Measurements from ENCODE around the gene EPHA1.
A peak's percentile ranks its signal among the peaks of the same experiment; 100 is the strongest.

Gene EPHA1

DNA sequence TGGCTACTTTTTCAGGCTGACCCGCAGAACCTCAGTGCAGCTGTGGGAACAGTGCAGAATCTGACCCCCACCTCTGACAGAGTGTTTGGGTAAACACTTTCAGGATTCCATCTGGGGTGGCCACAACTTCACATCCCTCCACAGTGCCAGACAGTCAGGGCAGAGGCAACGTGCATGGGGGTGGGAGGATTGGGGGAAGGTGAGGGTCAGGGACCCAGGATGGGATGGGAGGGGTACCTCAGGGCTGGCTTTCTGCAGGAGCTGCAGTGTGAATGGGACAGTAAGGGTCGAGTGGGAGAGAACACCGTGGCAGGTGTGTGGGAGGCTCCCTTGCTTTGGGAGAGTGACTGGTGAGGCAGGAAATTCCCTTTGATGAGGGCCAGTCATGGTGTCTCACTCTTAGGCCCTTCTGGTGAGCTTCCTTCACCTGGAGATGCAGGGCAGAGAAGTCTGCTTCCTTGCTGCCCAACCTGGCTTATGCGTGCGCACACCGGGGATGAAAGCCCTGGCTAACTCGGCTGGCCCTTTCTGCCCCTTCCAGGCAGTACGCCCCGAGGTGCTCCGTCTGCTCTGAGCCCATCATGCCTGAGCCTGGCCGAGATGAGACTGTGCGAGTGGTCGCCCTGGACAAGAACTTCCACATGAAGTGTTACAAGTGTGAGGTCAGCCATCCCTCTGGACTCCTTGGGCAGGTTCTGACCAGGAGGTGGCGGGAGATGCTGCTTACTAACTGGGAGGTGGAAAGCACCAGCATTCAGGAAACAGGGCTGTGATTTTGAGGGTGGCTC, 19.1 kb downstream of the EPHA1 start:
- no peak for DNase-seq (ENCODE audit: low read depth in 2 of 2)

DNA sequence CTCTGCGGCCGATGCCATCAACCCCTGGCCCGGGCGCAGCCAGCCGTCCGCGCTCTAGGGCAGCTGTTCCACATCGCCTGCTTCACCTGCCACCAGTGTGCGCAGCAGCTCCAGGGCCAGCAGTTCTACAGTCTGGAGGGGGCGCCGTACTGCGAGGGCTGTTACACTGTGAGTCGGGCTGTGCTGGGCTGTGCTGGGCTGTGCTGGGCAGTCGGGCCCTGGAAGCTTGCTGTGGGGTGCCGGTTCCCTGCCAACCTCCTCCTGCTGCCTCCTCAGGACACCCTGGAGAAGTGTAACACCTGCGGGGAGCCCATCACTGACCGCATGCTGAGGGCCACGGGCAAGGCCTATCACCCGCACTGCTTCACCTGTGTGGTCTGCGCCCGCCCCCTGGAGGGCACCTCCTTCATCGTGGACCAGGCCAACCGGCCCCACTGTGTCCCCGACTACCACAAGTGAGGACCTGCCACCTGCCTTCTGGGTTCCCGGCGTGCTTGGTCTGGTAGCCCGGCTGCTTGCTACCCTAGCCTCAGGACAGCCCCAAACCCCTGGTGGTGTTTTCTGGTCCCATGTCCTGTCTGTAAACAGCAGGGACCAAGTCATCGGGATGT, 20.1 kb downstream of the EPHA1 start:
- no peak for DNase-seq (ENCODE audit: low read depth in 2 of 2)

DNA sequence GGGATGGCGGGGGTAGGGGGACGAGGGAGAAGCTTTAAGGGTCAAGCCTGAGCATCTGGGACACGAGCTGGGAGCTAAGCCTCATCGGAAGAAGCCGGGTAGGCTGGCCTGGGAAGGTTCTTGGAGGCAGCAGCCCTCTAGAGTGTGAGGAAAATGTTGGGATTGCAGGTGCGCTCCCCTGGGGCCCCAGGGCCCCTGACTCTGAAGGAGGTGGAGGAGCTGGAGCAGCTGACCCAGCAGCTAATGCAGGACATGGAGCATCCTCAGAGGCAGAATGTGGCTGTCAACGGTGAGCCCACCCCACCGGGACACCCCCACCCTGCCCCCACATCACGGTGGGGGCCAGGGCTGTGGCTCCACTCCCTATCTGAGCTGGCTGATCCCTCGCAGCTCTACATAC, 20.6 kb downstream of the EPHA1 start:
- DNase-seq (ENCODE audit: low read depth in 2 of 2): no peak

DNA sequence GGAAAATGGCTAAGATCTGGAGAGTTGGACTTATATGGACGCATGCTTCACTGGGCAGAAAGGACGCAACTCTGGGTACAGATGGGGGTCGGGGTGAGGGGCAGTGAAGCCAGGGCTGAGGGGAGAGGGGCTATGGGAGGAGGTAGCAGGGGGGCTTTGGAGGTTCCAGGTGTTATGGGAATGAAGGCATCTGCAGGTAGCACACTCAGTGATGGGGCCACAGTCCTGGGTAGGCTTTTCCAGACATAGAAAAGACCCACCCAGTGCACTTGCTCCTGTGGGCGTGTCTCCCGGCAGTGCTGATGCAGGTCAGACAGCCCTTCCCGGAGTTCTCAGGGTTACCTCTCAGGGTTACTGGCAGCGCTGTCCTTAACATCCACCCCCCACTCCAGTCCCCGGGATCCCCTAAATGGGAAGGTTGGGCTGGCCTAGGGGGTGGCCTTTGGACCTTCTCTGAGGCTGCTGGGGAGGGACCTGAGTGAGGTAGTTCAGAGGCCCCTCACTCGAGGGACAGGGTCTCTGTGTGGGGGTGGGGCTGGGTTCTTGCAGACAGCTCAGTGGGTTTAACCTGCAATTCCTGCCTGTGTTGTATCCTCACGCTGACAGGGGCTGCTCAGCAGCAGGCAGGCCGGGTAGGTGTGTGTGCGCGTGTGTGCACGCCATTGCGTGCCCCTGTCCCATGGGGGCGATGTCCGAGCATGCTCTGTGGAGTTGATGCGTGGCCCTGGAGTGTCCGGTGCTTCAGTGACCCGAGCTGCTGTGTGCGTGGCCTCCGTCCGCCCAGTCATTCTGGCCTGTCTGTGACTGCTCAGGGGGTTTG, 21.3 kb downstream of the EPHA1 start:
- no peak for DNase-seq (ENCODE audit: low read depth in 2 of 2)

DNA sequence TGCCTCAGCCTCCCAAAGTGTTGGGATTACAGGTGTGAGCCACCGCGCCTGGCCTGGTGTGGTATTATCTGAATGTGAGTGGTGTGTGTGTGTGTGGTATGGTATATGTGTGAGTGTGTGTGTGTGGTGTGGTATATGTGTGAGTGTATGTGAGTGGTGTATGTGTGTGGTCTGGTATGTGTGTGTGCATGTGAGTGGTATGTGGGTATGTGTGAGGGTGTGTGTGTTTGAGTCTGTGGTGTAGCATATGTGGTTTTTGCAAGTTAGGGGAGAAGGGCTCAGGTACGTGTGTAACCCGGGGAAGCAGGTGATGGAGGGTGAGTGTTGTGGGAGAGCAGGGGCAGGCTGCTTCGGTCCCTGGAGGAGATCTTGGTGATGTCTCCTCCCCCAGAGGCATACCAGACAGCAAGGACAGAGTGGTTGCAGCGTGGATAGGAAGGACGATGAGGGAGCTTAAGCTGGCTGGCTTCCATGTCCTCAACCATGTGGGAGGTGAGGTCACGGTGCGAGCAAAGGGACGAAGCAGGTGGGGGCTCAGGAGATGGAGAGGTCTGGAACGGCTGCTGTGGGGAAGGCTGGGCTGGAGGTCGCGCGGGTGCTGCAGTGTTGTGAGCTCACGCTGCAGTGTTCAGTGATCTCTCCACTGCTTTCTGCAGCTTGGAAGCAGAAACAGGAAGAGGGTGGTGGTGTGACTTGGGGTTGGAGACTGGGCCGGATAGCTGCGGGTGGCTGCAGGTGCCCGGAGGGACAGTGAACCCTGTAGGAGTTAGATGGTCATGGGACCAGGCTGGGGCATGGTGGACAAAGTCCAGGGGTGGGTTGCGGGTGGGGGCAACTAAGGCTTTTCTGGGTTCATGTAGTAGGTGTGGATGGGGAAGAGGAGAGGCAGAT, 22.5 kb downstream of the EPHA1 start:
- no peak for DNase-seq (ENCODE audit: low read depth in 2 of 2)

DNA sequence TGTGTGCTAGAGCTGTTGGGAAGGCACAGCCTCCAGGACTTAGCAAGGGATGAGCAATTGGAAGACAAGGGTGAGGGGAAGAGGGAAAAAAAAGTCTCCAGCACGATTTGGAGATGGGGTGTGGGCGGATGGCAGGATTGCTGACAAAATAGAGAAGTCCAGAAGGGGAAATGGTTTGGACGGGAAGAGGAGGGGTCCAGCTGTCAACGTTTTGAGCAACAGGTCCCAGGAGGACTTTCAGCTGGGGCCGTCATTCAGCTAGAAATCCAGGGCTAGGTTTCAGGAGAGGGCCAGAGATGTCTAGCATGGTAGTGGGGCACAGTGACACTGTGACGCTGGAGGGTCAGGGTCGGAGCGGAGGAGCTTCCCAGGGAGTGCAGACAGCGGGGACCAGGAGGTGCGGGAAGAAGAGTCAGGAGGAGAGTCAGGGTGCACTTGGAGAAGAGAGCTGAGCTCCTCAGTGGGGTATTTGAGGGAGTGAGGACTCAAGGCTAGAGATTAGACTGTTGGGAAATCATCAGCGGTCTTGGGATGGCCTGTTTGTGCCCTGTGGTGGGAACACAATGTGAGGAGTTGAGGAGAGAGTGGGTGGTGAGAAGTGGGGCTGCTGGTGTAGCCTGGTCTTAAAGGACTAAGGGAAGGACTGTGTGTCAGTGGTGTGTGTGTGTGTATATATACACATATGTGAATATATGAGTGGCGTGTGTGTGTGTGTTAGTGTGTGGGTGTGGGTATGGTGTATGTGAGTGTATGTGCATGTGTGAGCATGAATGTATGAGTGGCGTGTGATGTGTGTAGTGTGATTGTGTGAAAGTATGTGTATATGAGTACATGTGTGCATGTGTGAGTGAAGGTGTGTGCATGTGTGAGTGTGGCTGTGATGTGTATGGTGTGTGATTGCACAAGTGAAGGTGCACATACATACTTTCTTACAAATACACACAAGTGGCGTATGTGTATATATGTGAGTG, 23.7 kb downstream of the EPHA1 start:
- DNase-seq (ENCODE audit: low read depth in 2 of 2): no peak

DNA sequence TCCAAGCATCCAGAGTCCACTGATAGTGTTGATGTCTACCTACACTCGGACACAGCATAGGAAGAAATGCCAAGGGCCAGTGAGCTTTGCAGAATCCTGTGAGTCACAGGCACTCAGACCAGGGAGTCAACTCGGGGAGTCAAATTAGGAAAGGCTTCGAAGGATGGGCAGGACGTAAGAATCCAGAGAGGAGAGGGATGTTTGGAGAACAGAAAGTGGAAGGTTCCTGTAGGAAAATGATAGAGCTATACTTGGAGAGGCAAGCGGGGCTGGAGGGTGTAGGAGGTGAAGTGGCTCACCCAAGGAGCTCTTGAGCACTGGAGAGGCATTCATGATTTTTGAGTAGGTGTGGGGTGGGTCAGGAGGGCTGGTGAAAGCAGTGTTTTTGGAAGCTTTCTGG, 24.5 kb downstream of the EPHA1 start:
- DNase-seq (ENCODE audit: low read depth in 2 of 2): no peak

DNA sequence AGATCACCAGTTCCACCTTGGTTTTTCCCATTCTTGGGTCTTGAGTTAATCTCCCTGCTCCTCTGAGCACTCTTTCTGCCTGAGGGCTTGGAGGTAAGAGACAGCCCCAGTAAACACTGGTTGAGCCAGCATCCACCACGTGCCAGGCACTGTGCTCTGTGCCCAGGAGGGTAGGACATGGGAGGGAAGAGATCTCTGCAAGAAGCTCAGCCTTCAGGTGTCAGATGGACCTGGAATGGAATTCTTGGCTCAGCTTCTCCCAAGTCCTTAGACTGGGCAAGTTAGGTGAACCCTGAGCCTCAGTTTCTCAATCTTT, 25.1 kb downstream of the EPHA1 start:
- no peak for DNase-seq (ENCODE audit: low read depth in 2 of 2)

DNA sequence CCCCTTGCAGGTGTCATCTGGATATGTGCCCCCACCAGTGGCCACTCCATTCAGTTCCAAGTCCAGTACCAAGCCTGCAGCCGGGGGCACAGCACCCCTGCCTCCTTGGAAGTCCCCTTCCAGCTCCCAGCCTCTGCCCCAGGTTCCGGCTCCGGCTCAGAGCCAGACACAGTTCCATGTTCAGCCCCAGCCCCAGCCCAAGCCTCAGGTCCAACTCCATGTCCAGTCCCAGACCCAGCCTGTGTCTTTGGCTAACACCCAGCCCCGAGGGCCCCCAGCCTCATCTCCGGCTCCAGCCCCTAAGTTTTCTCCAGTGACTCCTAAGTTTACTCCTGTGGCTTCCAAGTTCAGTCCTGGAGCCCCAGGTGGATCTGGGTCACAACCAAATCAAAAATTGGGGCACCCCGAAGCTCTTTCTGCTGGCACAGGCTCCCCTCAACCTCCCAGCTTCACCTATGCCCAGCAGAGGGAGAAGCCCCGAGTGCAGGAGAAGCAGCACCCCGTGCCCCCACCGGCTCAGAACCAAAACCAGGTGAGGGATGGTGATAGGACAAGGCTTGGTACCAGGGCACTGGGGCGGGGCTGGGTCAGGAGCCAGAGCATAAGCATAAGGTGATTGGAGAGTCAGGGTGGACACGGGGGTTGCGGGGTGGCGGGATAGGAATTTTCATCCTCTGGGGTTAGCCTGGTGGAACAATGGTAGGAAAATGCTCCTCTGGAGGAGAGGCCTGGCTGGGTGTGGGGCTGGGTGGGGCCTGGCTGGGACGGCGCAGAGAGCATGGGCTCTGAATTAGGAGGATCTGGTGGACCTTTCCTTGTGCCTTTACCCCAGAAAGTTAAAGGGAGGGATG, 25.6 kb downstream of the EPHA1 start:
- DNase-seq (ENCODE audit: low read depth in 2 of 2): no peak

DNA sequence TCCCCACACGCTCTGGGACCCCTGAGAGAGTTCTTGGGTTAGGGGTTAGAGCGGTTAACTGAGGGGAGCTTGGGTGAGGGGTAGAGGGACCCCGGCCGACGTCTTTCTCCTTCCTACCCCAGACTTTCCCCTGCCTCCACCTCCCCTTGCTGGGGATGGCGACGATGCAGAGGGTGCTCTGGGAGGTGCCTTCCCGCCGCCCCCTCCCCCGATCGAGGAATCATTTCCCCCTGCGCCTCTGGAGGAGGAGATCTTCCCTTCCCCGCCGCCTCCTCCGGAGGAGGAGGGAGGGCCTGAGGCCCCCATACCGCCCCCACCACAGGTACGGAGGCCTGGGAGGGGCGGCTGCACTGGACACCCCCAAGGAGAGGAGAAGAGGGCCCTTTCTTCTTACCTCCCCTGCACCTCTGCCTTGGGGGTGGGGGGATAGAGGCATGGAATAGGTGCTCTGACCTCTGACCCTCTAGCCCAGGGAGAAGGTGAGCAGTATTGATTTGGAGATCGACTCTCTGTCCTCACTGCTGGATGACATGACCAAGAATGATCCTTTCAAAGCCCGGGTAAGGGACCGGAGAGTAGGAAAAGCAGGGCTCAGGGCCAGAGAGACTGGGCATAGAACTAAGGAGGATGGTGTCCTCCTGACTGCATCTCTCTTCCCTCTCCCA, 26.4 kb downstream of the EPHA1 start:
- no peak for DNase-seq (ENCODE audit: low read depth in 2 of 2)

DNA sequence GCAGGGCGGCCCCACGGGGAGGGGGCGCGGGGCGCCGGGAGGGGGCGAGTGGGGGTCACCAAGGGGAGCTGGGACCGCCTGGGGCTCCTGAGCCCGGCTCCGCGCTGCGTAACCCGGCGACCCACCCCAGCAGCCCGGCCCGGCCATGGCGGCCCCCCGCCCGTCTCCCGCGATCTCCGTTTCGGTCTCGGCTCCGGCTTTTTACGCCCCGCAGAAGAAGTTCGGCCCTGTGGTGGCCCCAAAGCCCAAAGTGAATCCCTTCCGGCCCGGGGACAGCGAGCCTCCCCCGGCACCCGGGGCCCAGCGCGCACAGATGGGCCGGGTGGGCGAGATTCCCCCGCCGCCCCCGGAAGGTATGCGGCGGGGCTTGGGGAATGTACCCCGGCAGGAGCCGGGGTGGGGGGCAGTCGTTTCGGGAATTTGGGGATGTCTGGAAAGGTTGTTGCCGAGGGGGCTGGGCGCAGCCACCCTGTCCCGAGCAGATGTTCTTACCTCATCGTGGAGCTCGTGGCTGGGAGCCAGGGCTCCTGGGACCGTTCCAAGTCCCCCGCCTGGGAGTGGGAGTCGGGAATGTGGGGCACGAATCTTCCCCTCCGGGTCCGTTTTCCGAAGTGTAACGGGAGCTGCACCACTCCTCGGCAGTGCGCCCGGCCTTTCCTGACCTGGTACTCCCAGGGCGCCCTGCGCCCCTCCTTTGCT, 27.1 kb downstream of the EPHA1 start:
- no peak for DNase-seq (ENCODE audit: low read depth in 2 of 2)

DNA sequence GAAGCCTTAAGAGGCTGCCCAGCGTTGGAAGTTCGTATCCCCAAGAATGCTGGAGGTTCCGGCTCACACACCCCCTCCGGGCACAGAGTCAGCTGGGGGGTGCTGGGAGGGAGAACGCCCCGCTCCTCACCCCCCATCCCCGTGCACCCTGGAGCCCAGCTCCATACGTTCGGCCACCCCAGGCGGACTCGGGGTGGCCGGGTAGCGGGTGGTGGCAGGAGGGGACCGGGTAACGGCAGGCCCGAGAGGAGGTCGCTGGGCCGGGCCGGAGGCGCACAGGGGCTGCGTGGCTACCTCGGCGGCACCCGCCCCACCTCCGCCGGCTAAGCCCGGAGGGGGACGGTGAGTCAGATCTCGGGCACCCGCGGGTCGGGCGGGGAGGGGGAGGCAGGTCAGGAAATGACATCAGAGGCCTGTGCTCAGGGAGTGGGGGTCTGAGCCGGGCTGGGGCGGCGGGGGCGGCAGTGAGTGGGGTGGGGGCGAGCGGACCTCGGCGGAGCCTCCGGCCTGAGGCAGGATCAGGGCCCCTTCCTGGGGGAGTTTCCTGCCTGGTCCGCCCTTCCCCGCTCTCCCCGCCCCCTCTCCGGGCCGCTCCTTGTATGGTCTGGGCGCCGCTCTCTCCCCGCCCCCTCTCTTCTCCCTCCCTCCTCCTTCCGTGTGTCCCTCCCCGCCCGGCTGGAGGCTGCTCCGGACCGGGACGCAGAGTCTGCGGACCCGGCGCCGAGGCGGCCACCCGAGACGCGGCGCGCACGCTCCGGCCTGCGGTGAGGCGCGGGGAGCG, 27.8 kb downstream of the EPHA1 start, which contains the start of gene ZYX:
ZYX (plus strand) TSS at position 700 of the 781 bp plus-strand sequence. CDS start 227 bp downstream, outside the sequence.
- DNase-seq (ENCODE audit: low read depth in 2 of 2): peak; percentile 67 to 88

DNA sequence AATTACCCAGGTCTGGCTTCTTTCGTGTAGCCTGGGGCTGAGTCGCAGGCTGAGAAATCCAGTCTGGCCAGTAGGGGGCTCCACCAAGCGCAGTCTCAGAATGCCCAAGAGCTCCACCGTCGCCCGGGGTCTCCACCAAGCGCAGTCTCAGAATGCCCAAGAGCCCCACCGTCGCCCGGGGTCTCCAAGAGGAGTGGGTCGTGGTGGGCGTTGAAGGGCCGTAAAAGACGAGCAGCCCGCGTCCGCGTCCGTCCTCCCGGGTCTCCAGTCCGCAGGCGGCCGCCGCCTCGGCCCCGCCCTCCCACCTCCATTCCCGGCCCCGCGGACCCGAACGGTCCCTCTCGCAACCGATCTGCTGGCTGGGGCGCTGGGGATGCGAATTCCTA, 28.4 kb downstream of the EPHA1 start:
- DNase-seq (ENCODE audit: low read depth in 2 of 2): peak; percentile 68 to 85

DNA sequence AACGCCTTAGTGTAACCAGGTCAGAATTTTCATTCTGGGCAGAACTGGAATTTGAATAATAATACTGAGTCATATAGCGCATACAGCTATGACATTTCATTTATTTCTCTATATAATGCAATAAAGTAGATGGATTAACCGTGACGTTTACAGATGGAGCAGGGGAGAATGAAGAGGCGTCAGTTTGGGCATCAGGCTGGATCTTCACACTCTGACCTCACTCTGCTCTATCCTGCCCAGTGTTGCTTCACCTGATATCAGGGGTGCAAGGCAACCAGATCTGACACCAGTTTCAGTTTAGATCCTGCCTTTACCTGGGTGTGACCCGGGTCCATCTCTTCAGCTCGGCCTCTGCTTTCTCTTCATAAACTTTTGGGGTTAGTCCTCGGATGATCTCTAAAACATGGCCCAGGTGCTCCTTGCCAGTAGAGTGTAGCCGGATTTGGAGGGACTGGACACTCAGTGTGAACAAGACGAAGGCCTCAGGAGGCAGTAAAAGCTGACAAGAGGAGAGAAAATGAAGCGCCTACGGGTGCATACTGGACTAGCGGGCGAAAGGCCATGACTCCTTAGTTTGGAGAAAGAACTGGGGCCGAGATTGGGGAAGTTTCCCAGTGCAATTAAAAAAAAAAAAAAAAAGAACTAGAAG, 28.9 kb downstream of the EPHA1 start:
- no peak for DNase-seq (ENCODE audit: low read depth in 2 of 2)

DNA sequence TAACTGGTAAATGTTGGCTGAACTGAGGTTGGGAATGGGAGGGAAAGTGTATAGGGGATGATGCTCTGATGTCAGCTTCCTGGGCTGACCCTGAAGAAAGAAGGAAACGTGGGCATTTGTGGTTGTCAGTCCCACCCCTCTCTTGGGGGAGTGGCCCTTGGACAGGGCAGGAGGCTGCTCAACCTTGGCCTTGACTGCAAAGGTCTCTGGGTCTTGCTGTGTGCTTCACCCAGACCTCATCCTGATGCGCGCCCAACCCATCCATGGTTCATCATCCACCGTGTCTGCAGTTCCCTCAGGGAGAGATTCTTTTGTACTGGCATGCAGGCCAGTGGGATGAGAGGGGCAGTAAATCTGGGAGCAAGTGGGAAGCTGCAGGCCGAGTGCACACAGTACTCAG, 32.3 kb downstream of the EPHA1 start:
- DNase-seq (ENCODE audit: low read depth in 2 of 2): no peak

DNA sequence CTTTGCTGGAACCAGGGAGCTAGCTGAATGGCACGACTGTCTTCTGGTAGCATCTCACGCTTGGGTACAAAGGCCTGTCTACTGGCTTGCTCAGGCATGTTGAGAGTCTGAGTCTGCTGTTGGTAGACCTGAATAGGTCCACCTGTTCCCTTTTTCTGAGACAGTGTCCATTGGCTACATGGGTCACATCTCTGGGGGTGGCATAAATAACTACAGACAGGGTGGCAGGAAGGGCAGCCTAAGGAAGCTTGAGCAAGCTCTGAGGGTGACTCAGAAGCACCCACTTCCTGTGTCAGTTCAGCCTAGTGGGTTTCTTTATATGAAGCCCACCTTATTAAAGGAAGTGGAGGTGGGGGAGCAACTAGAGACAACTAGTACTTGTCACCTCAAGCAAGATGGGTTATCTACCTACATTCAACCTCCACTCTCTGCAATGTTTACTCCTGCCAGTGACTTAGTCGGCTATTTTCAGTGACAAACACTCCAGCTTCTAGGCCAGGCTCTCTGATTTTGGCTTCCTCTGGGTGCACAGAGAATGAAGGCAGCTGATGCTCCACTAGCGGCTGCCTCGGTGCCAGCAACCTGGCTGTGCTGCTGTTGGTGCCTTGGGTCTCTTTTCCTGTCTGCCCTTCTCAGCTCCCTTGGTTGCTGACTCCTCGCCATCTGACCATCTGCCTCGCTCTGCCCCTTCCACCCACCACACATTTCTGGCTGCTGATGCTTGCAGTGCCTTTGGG, 33.2 kb downstream of the EPHA1 start:
- no peak for DNase-seq (ENCODE audit: low read depth in 2 of 2)

All from stimulated activated CD4-positive, alpha-beta T cell treated with anti-CD3 and anti-CD28 coated beads, Interleukin-12 subunit alpha, Interleukin-12 subunit beta, amount 100 ng/mL, for 24 hours (primary cell).